Trophoblast cell (in vitro differentiated cells and primary cell): Measurements from ENCODE around the gene CMTM6.
"Not testable (repeated sequence)": the region's sequence is repeated elsewhere in the genome, so short reads cannot be mapped to it uniquely, and the experiment has no call there.

Experiments
- DNase-seq, 2 donors: peaks; one replicate each; pipeline ENCODE4 v3.0.0-alpha.2; 2016
- H2AFZ ChIP-seq: 2 replicates; pipeline ENCODE4 v1.6.1; 2013; ENCODE audit warnings: low read length, moderate library complexity, mild to moderate bottlenecking; ENCODE audit not compliant: insufficient read depth, poor library complexity
- H2AK5ac ChIP-seq: 2 replicates; pipeline ENCODE4 v1.6.1; 2013; ENCODE audit warnings: mild to moderate bottlenecking, low read length
- H2BK120ac ChIP-seq: 2 replicates; pipeline ENCODE4 v1.6.1; 2013; ENCODE audit warnings: low read length, mild to moderate bottlenecking, moderate library complexity; ENCODE audit not compliant: insufficient read depth, poor library complexity
- H2BK12ac ChIP-seq: 2 replicates; pipeline ENCODE4 v1.6.1; 2013; ENCODE audit warnings: mild to moderate bottlenecking, low read length, moderate library complexity
- H2BK5ac ChIP-seq: 2 replicates; pipeline ENCODE4 v1.6.1; 2013; ENCODE audit warnings: low read length, low read depth, moderate library complexity, mild to moderate bottlenecking; ENCODE audit not compliant: poor library complexity
- H3K14ac ChIP-seq: 2 replicates; pipeline ENCODE4 v1.6.1; 2013; ENCODE audit warnings: mild to moderate bottlenecking, low read length
- H3K18ac ChIP-seq: 2 replicates; pipeline ENCODE4 v1.6.1; 2013; ENCODE audit warnings: mild to moderate bottlenecking, low read length
- H3K23ac ChIP-seq: 2 replicates; pipeline ENCODE4 v1.6.1; 2013; ENCODE audit warnings: low read length
- H3K27ac ChIP-seq: 2 replicates; pipeline ENCODE4 v1.5.1; 2013; ENCODE audit warnings: low read depth, mild to moderate bottlenecking, inconsistent platforms, low read length, moderate library complexity
- H3K27me3 ChIP-seq: 2 replicates; pipeline ENCODE4 v1.6.1; 2013; ENCODE audit warnings: inconsistent platforms, mild to moderate bottlenecking, low read length, moderate library complexity; ENCODE audit not compliant: insufficient read depth
- H3K36me3 ChIP-seq, 2 experiments: 1 replicate in 1 of 2; 2 replicates in 1 of 2; pipeline ENCODE4 v1.6.1; 2013; ENCODE audit warnings: low read length in 2 of 2, mild to moderate bottlenecking in 2 of 2, moderate library complexity in 1 of 2; ENCODE audit not compliant: insufficient read depth in 2 of 2, control insufficient read depth in 1 of 2
- H3K4ac ChIP-seq: 2 replicates; pipeline ENCODE4 v1.6.1; 2013; ENCODE audit warnings: low read depth, mild to moderate bottlenecking, low read length, moderate library complexity
- H3K4me1 ChIP-seq, 2 experiments: 1 replicate in 1 of 2; 2 replicates in 1 of 2; pipeline ENCODE4 v1.6.1; 2013; ENCODE audit warnings: low read length in 2 of 2, mild to moderate bottlenecking in 2 of 2, moderate library complexity in 1 of 2; ENCODE audit not compliant: insufficient read depth in 2 of 2, control insufficient read depth in 1 of 2
- H3K4me2 ChIP-seq: 2 replicates; pipeline ENCODE4 v1.6.1; 2013; ENCODE audit warnings: inconsistent platforms, mild to moderate bottlenecking, low read length, moderate library complexity
- H3K4me3 ChIP-seq: 2 replicates; pipeline ENCODE4 v1.5.1; 2013; ENCODE audit warnings: mild to moderate bottlenecking, low read depth, low read length, inconsistent platforms
- H3K79me1 ChIP-seq: one replicate; pipeline ENCODE4 v1.6.1; 2013; ENCODE audit warnings: low read length
- H3K79me2 ChIP-seq: 2 replicates; pipeline ENCODE4 v1.6.1; 2013; ENCODE audit warnings: low read length, mild to moderate bottlenecking; ENCODE audit not compliant: control insufficient read depth, insufficient read depth, poor library complexity
- H3K9ac ChIP-seq: 2 replicates; pipeline ENCODE4 v1.6.1; 2013; ENCODE audit warnings: mild to moderate bottlenecking, low read length
- H3K9me3 ChIP-seq: 2 replicates; pipeline ENCODE4 v1.6.1; 2013; ENCODE audit warnings: low read depth, mild to moderate bottlenecking, control low read depth, inconsistent platforms, low read length; ENCODE audit not compliant: insufficient read depth
- H4K12ac ChIP-seq: 2 replicates; pipeline ENCODE4 v1.6.1; 2013; ENCODE audit warnings: low read depth, mild to moderate bottlenecking, low read length, moderate library complexity
- H4K8ac ChIP-seq: 2 replicates; pipeline ENCODE4 v1.6.1; 2013; ENCODE audit warnings: low read depth, mild to moderate bottlenecking, low read length, moderate library complexity
- H4K91ac ChIP-seq: one replicate; pipeline ENCODE4 v1.6.1; 2013; ENCODE audit warnings: low read depth, mild to moderate bottlenecking, low read length, moderate library complexity
- WGBS: extraction: QIAGEN DNeasy Blood & Tissue Kit; methylation state at CpG from one replicate; pipeline ENCODE4 v1.1.7; 2013; ENCODE audit warnings: missing lambda C conversion rate; ENCODE audit not compliant: insufficient read length, insufficient coverage; ENCODE audit errors: extremely low coverage; 5-methylcytosine and 5-hydroxymethylcytosine counted together

CMTM6 gene

GRCh38 chr3:32474201-32474600 lies 28.5 kb downstream of the CMTM6 start:
- DNase-seq, result no peak
- Histone ChIP-seq H2BK120ac (no peak overlapping the region), H3K14ac (no peak overlapping the region), H3K36me3 (peaks cover 0 to 2% of the 10 kb centered on the region in 2 experiments), H3K79me2 (no peaks in the 10 kb centered on the region), H3K9me3 (no peaks in the 10 kb centered on the region), H2BK12ac (no peak overlapping the region), H2BK5ac (no peak overlapping the region), H3K4me3 (no peak overlapping the region), H3K9ac (no peak overlapping the region), H2AFZ (no peak overlapping the region), H3K23ac (no peak overlapping the region), H3K79me1 (no peaks in the 10 kb centered on the region), H3K18ac (no peak overlapping the region), H3K27me3 (no peaks in the 10 kb centered on the region), H2AK5ac (no peak overlapping the region), H4K12ac (no peak overlapping the region), H3K4me1 (peaks cover 0 to 9% of the 10 kb centered on the region in 2 experiments), H4K91ac (no peak overlapping the region), H3K27ac (no peak overlapping the region), H3K4me2 (no peak overlapping the region), H4K8ac (no peak overlapping the region), H3K4ac (no peak overlapping the region)
- no CpG with 5 or more reads among the region's 2 CpGs for WGBS

- not testable (repeated sequence) for H3K36me3 ChIP-seq, H3K9me3 ChIP-seq, H2AK5ac ChIP-seq
Measured at GRCh38 chr3:32472151-32472550, 30.5 kb downstream of the CMTM6 start.

DNA sequence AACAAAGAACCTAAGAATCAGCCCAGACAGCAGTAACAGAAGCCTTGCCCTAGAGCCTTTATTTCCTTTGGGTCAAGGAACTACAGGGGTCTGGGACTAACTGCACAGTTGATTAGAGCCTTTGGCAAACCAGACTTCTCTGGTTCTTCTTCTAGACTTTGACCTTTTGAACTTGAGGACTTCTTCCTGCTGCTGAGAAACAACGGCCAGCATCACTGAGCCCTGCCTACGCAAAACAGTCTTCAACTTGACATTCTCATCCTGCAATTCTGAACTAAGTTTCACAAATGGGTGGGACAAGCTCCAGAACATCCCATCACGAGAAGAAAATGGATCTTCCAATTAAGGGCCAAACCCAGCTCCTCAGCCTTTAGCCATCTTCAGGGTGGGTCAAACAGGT lies 31.4 kb downstream of the CMTM6 start:
- Histone ChIP-seq H3K23ac (no peak overlapping the region), H4K8ac (no peak overlapping the region), H3K9me3 (peaks cover 2% of the 10 kb centered on the region), H3K27ac (no peak overlapping the region), H2AK5ac (no peak overlapping the region), H2BK5ac (no peak overlapping the region), H3K36me3 (peaks cover 0 to 4% of the 10 kb centered on the region in 2 experiments), H3K4me3 (no peak overlapping the region), H2BK12ac (no peak overlapping the region), H3K14ac (no peak overlapping the region), H3K18ac (no peak overlapping the region), H4K12ac (no peak overlapping the region), H2BK120ac (no peak overlapping the region), H3K27me3 (no peaks in the 10 kb centered on the region), H4K91ac (no peak overlapping the region), H3K4ac (no peak overlapping the region), H3K79me2 (no peaks in the 10 kb centered on the region), H3K4me2 (no peak overlapping the region), H3K4me1 (peaks cover 10 to 18% of the 10 kb centered on the region in 2 experiments), H3K79me1 (no peaks in the 10 kb centered on the region), H2AFZ (no peak overlapping the region), H3K9ac (no peak overlapping the region)
- DNase-seq, result no peak
- WGBS, result no CpG with 5 or more reads among the region's 3 CpGs

More at GRCh38 chr3:32472151-32472550, 30.5 kb downstream of the CMTM6 start:
- peak; percentile 71 to 77 for DNase-seq
- peaks cover 10 to 18% of the 10 kb centered on the region in 2 experiments for H3K4me1 ChIP-seq
- not testable (repeated sequence) for H4K12ac ChIP-seq, H3K4ac ChIP-seq, H3K79me2 ChIP-seq, H2BK12ac ChIP-seq, H3K14ac ChIP-seq, H4K91ac ChIP-seq, H3K79me1 ChIP-seq, H3K27ac ChIP-seq, H3K4me2 ChIP-seq, H3K27me3 ChIP-seq, H3K23ac ChIP-seq, H4K8ac ChIP-seq, H3K9ac ChIP-seq, H3K4me3 ChIP-seq, H2BK5ac ChIP-seq, H2AFZ ChIP-seq, H3K18ac ChIP-seq, H2BK120ac ChIP-seq
- WGBS, result no CpG with 5 or more reads among the region's 12 CpGs

DNA sequence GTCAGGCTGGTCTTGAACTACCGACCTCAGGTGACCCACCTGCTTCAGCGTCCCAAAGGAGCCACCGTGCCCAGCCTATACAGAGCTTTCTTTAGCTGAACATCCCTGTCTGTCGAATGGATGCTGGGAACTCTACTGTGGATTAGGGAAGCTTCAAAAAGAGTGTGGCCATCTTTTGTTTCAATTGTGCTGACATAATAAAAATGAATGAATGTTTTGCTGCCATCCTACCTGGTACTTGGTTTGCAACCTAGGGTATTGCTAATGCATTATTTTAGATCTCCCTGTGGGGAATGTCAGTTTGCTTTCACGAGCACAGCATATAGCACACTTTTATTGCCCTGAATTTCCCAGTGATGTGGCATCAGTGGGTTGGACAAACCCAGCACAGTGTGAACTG lies 32.3 kb downstream of the CMTM6 start:
- Histone ChIP-seq H3K4me2 (no peak overlapping the region), H3K4me1 (peaks cover 10 to 18% of the 10 kb centered on the region in 2 experiments), H2BK12ac (no peak overlapping the region), H3K4ac (no peak overlapping the region), H4K12ac (no peak overlapping the region), H3K9me3 (peaks cover 2% of the 10 kb centered on the region), H2BK5ac (no peak overlapping the region), H3K27ac (no peak overlapping the region), H3K79me2 (no peaks in the 10 kb centered on the region), H3K36me3 (peaks cover 0 to 4% of the 10 kb centered on the region in 2 experiments), H3K23ac (no peak overlapping the region), H3K14ac (no peak overlapping the region), H2AFZ (no peak overlapping the region), H3K9ac (no peak overlapping the region), H3K18ac (no peak overlapping the region), H3K79me1 (no peaks in the 10 kb centered on the region), H2BK120ac (no peak overlapping the region), H3K27me3 (no peaks in the 10 kb centered on the region), H4K8ac (no peak overlapping the region), H3K4me3 (no peak overlapping the region), H4K91ac (no peak overlapping the region), H2AK5ac (no peak overlapping the region)
- DNase-seq, result no peak
- WGBS, result no CpG with 5 or more reads among the region's 5 CpGs
